GM10847 (cell line): Measurements from ENCODE around the gene RANBP3L.

ENCODE experiments used
- POLR2A ChIP-seq: IDR thresholded peaks from 2 replicates; pipeline ENCODE4 v1.6.1; 2011; ENCODE audit not compliant: insufficient read length; ENCODE audit errors: extremely low read depth

The RANBP3L gene

DNA sequence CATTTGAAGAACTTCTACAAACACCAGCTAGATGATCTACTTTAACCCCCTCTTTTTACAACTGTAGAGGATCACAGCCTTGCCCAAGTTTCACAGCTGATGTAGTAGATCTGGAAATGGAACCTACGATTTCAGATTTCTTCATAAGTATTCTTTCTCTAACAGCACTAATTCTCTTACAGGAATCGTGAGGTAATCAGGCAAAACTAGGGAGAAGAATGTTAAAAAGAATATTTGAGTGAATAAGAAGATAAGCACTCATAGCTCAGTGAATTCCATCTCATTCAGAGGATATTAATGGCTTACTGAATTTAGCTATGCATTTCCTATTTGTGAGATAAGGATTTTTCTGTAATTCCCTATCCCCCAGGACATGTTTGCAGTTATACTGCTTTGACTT lies 102.1 kb downstream of the RANBP3L start:
- no peak for TF ChIP-seq POLR2A
